MCF 10A (cell line): Measurements from ENCODE around the gene MRE11. TPM values are rescaled to one million over a fixed set of nuclear protein-coding genes. Genes with fewer than 3 reads are reported as not detected.

ENCODE experiments used
- BruUV-seq: library from RNA; stranded (reverse); fragments of 400-500 nt; replicated peaks from 2 replicates; lab custom pipeline; 2021; lab: Mats Ljungman, UMichigan
- CTCF ChIA-PET: fragments of 300-600 bp; sonication (Branson Sonifier 250); formaldehyde crosslinking; extraction: SDS; loops from one replicate; lab custom pipeline; 2021; ENCODE audit warnings: antibody characterized with exemption, inconsistent platforms; lab: Yijun Ruan, JAX
- POLR2A ChIA-PET: fragments of 300-600, 350-650 bp; sonication (Branson Sonifier 250); formaldehyde crosslinking; extraction: SDS; loops from one replicate; lab custom pipeline; 2020; ENCODE audit warnings: antibody characterized with exemption, inconsistent platforms; lab: Yijun Ruan, JAX
- DNase-seq: peaks from one replicate; pipeline ENCODE4 v3.0.0-alpha.2; 2018; ENCODE audit not compliant: unreplicated experiment
- H3K27ac Mint-ChIP-seq: one replicate; pipeline ENCODE4 v1.8.0; 2022; ENCODE audit warnings: mild to moderate bottlenecking, low read depth, mixed read lengths; ENCODE audit not compliant: unreplicated experiment
- H3K27me3 Mint-ChIP-seq: one replicate; pipeline ENCODE4 v1.8.0; 2022; ENCODE audit warnings: mixed read lengths; ENCODE audit not compliant: insufficient read depth, unreplicated experiment
- H3K36me3 Mint-ChIP-seq: one replicate; pipeline ENCODE4 v1.8.0; 2022; ENCODE audit warnings: mild to moderate bottlenecking, moderate library complexity, mixed read lengths; ENCODE audit not compliant: insufficient read depth, unreplicated experiment
- H3K4me1 Mint-ChIP-seq: one replicate; pipeline ENCODE4 v1.8.0; 2022; ENCODE audit warnings: mixed read lengths; ENCODE audit not compliant: insufficient read depth, unreplicated experiment
- H3K4me3 Mint-ChIP-seq: one replicate; pipeline ENCODE4 v1.8.0; 2022; ENCODE audit warnings: mild to moderate bottlenecking, moderate library complexity, mixed read lengths; ENCODE audit not compliant: unreplicated experiment
- H3K9me3 Mint-ChIP-seq: one replicate; pipeline ENCODE4 v1.8.0; 2022; ENCODE audit warnings: mixed read lengths; ENCODE audit not compliant: unreplicated experiment
- CTCF ChIP-seq: fragments of 200-600 bp; IDR thresholded peaks from one replicate; pipeline ENCODE4 v1.8.0; 2022; ENCODE audit warnings: antibody characterized with exemption, mild to moderate bottlenecking; ENCODE audit not compliant: unreplicated experiment
- intact Hi-C: fragments of 100-400 bp; cut with micrococcal nuclease; formaldehyde crosslinking; loops from 2 replicates; pipeline ENCODE4 v1.14.1; 2022
- total RNA-seq: library from RNA; stranded (reverse); gene quantifications from 2 replicates; pipeline ENCODE4 v1.2.3, GENCODE V29; 2022

MRE11 gene
- total RNA-seq, 1 experiment from 2014 or later: 13.2 TPM

DNA sequence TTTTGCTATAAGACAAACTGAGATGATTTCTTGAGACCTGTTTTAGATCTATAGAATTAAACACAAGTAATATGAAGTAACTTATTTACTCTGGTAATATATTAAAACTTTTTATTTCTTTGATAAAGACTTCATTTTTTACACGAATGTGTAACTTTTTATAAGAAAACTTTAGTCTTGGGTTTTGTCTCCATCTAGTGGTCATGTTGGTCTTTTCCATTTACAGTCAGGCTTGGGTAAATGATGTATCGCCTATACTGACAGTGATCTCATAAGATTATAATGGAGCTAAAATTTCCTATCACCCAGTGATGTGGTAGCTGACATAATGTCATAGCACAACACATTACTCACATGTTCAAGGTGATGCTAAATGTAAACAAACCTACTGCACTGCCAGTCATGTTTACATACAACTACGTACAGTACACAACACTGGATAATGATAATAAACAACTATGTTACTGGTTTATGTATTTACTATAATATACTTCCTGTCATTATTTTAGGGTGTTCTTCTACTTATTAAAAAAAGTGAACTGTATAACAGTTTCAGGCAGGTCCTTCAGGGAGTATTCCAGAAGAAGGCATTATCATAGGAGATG is 11.1 kb upstream of the MRE11 start:
- TF ChIP-seq CTCF: peak; percentile 34
- Mint-ChIP-seq H3K4me3 (no peak overlapping the region), H3K9me3 (no peaks in the 10 kb centered on the region), H3K27ac (no peak overlapping the region), H3K4me1 (no peaks in the 10 kb centered on the region), H3K36me3 (peaks cover 5% of the 10 kb centered on the region), H3K27me3 (no peaks in the 10 kb centered on the region)
- CTCF ChIA-PET: interaction anchor here (0.6 to 3.2 kb wide), 35 partner anchors 11 to 1477 kb away, joined by 3 to 35 read pairs (median 3); no protein-coding TSS in a partner anchor
- POLR2A ChIA-PET: interaction anchor here (0.7 to 1.3 kb wide), 4 partner anchors 10 to 766 kb away, joined by 3 to 4 read pairs (median 4); partner anchors contain the start of gene MED17
- no TSS peak for BruUV-seq
- intact Hi-C loops: loop anchor here (1.0 to 5.0 kb wide), 5 partner anchors 179 to 1272 kb away; no protein-coding TSS in a partner anchor
- peak; percentile 61 for DNase-seq

DNA sequence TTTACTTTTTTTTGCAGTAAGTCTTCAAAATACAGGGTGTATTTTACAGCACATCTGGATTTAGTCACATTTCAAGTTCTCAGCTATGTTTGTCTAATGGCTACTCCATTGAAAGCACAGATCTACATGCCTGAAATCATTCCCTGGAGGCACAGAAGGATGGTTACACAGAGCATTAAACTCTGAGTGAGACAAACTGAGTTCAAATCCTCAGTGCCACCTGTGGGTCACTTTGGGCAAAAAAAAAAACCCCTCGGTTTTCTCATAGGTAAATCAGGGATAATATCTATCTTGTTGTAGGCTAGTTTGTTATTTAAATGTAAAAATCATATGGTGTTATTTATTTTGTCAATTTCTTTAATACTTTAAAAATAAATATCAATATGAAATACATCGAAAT is 7.9 kb upstream of the MRE11 start:
- H3K27me3 Mint-ChIP-seq: no peaks in the 10 kb centered on the region
- ChIA-PET POLR2A (interaction anchor here (0.6 to 1.0 kb wide), 5 partner anchors 8 to 345 kb away, joined by 3 to 5 read pairs (median 4); partner anchors contain the start of genes ANKRD49 and MRE11), CTCF (interaction anchor here (0.6 to 3.4 kb wide), 10 partner anchors 15 to 1468 kb away, joined by 3 to 24 read pairs (median 4); no protein-coding TSS in a partner anchor)
- no TSS peak for BruUV-seq
- H3K36me3 Mint-ChIP-seq: peaks cover 32% of the 10 kb centered on the region
- intact Hi-C loops: loop anchor here (5.0 kb wide), 1 partner anchor 1269 kb away; no protein-coding TSS in a partner anchor
- H3K4me1 Mint-ChIP-seq: no peaks in the 10 kb centered on the region
- no peak for DNase-seq
- no peak for TF ChIP-seq CTCF
- no peaks in the 10 kb centered on the region for H3K9me3 Mint-ChIP-seq
- no peak overlapping the region for H3K27ac Mint-ChIP-seq
- no peak overlapping the region for H3K4me3 Mint-ChIP-seq

DNA sequence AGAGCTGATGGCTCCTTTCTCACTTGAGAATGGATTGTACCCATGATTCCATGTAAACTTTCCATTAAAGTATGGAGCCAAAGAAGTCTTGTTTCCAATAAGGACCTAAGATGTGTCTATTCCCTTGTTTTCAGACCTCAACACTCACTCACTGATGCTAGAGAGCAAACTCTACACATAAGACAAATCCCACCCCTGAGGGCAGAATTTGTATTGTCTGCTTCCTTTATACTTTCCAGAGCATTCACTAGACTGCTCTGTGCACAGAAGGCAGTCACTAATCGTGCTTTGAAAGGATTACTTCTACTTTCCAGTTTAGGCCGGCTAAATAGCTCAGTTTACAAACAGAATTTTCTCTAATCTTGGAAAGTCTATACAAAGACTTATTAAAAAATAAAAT is 6.5 kb upstream of the MRE11 start:
- ChIA-PET POLR2A (interaction anchor here (0.6 kb wide), 1 partner anchor 1460 kb away, joined by 3 read pairs; no protein-coding TSS in a partner anchor), CTCF (interaction anchor here (3.4 kb wide), 1 partner anchor 604 kb away, joined by 24 read pairs; no protein-coding TSS in a partner anchor)
- no peaks in the 10 kb centered on the region for H3K9me3 Mint-ChIP-seq
- H3K27ac Mint-ChIP-seq: no peak overlapping the region
- intact Hi-C loops: loop anchor here (5.0 kb wide), 1 partner anchor 1268 kb away; no protein-coding TSS in a partner anchor
- no peaks in the 10 kb centered on the region for H3K4me1 Mint-ChIP-seq
- no peaks in the 10 kb centered on the region for H3K27me3 Mint-ChIP-seq
- no peak for DNase-seq
- H3K36me3 Mint-ChIP-seq: peaks cover 32% of the 10 kb centered on the region
- TF ChIP-seq CTCF: no peak
- BruUV-seq: no TSS peak
- no peak overlapping the region for H3K4me3 Mint-ChIP-seq

DNA sequence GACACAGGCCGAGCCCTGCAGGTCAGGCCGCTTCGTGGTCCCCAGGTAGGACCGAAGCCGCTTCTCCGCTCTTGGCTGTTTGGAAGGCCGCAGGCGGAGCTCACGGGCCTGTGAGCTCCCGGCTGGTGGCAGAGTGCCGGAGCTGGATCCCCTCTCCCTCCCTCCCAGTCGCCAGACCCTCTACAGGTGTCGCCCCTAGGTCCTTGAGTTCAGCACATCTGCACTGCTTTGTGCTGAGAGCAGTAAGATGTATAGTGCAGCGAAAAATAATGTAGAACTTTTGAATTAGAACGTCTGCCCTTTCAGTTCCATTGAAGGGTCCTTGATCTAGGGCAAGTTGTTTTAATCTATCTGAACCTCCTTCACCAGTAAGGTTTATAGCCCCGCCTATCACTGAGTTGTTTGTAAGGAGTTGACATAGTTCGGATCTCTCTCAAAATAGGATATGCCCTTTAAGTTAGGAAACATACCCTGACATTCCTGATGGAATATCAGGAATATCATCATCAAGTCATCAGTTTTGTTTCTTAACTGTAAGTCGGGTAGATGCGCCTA is 559 bp upstream of the MRE11 start:
- no peak for TF ChIP-seq CTCF
- Mint-ChIP-seq H3K4me3 (peak overlapping the region; percentile 94), H3K9me3 (no peaks in the 10 kb centered on the region), H3K27me3 (no peaks in the 10 kb centered on the region), H3K27ac (peak overlapping the region; percentile 96), H3K4me1 (no peaks in the 10 kb centered on the region), H3K36me3 (peaks cover 31% of the 10 kb centered on the region)
- TSS peak; percentile 56 for BruUV-seq
- ChIA-PET CTCF (interaction anchor here (0.6 kb wide), 1 partner anchor 399 kb away, joined by 3 read pairs; no protein-coding TSS in a partner anchor), POLR2A (interaction anchor here (0.6 to 2.2 kb wide), 11 partner anchors 11 to 755 kb away, joined by 3 to 7 read pairs (median 3); partner anchors contain the start of genes C11orf54 and TAF1D)
- intact Hi-C loops: no loop called here
- no peak for DNase-seq
